HG03354 (cell line): ENCODE measurements around the gene CCNJL.

Source experiments
- ATAC-seq: cut with Tn5 transposase; IDR thresholded peaks from one replicate; pipeline ENCODE4 v1.9.1; 2021; ENCODE audit warnings: mild to moderate bottlenecking; ENCODE audit not compliant: unreplicated experiment, poor library complexity, severe bottlenecking

CCNJL gene

DNA sequence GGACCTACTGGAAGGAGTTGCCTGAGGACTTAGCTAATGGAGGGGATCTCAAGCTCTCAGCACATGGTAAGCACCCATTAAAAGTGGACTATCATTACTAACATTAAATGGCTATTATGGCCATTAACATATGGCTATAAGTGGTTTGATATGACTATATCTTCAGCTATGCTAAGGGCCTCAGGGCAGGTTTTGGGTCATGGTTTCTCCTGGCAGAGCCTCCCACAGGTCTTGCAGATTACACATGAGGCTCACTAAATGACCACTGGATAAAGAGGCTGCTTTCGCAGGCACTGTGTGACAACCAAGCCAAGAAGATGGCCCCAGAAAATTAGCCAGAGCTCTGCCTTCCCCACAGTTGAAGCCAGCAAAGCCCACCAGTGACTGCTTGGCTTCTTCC, 15.4 kb downstream of the CCNJL start:
- ATAC-seq = no peak

DNA sequence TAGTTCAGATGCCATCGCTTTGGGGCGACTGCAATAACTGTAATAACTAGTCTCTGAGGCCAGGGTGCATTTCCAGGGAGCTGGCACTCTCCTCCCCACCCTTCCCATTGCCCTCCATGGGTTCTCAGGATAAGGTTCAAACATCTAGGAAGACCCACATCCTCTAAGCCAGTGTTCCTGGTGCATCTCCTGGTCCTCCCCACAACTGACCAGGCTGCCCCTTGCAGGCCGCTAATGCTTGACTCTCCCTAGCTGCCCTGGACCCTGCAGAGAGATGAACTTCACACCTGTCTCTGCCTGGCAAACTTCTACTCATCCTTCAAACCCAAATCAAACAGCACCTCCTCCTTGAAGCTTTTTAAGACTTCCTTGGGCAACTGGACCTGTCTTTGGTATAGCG, 15.9 kb downstream of the CCNJL start:
- ATAC-seq = no peak

DNA sequence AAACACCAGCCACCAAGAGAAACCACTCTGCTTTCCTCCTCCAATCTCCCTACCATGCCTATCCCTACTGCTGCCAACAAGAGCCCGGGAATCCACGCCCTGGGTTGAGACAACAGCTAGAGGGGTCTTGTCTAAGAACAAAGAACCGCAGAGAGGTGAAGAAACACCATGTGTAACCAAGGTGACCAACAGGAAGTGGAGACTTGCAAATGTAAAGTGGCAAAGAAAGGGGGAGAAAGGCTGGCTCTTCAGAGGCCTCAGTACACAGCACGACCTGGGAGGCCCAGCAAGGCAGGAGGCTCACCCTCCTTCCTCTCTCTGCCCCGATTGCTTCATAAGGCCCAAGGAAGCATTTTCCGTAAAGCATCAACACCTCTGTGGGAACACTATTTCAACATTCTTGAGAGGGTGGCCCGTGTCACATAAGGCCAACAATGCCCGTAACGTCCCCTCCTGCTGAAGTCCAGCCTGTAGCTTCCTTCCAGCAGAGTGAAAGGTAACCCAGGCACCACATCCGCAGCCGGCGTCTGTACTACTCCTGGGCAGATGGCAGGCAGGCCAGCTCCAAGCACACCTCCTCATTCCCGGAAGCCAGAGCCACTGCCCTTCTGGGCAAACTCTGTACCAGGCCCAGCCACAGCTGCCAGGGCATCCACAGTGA, 18.3 kb downstream of the CCNJL start:
- ATAC-seq = no peak

DNA sequence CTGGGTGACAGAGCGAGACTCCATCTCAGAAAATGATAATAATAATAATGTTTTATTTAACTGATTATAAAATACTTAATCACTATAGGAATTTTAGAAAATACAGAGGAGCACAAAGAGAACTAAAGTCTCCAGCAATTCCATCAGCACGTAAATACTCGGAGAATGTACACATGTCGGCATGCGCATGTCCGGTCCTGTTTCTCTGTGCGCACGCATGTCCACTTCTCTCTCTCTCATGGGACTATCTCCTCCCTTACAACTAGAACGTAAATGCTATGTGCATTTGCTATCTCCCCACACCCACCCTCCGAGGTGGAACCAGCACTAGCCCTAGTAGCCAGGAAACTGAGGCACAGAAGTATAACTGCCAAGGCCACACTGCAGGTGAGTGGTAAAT, 19.0 kb downstream of the CCNJL start:
- no peak for ATAC-seq

DNA sequence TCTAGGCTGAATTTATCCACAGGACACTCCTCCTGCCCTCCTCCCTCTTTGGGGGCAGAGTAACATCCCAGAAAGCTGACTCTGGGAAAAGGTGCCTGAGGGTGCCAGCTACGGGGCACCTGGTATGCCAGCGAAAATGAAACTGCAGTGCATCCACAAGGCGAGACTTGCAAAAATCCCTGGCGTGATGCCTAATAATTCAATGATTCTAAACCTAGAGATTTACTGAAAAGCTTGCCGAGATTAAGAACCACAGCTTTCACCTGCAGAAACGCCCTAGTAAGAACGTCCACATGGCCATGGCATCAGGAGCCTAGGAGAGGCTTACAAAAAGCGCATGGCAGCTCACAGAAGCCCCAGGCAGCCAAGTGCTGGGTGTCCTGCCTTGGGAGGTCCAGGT, 20.9 kb downstream of the CCNJL start:
- ATAC-seq = no peak

DNA sequence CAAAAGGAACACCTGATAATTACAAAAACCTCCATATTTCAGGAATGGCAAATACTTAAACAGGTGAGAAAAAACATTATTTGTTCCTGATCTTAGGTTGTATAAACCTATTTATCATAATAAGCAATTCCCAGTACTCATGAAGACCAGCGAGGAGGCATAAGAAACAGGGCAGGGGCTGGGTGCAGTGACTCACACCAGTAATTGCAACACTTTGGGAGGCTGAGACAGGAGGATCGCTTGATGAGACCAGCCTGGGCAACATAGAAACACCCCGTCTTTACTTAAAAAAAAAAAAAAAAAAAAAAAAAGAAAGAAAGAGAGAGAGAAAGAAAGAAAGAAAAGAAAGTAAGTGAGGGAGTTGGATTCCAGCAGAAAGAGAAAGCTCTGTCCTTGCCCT, 21.6 kb downstream of the CCNJL start:
- no peak for ATAC-seq

DNA sequence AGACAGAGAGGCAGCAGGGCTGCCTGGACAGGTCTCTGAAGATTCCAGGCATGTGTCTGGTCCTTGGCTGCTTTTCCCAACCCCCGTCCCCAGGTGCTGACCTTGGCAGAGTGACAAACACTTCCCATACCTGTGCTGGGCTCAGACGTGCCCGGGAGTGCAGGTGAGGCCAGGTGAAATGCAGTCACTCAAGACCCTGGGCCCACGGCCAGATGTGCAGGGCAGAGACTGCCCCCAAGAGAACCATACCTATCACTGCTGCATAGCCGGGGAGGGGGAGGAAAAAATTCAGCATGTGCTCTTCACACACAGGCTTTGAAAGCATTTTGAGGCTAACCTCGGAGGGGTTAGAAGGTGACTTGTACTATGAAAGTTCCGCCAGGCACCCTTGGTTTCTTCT, 22.6 kb downstream of the CCNJL start:
- no peak for ATAC-seq

DNA sequence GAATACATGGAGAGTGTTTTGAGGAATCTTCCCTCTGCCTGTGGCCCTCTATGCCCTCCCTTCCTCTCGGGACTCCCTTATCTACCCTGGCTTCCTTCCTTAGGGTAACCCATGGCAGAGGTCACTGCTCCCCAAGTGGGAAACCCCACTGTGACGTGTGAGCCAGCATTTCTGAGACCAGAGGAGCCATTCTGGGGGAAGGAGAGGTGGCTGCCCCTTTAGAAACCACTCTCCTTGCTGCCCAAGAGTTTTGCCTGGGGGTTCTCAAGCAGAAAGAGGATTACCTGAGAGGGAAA, 23.1 kb downstream of the CCNJL start:
- ATAC-seq = no peak

DNA sequence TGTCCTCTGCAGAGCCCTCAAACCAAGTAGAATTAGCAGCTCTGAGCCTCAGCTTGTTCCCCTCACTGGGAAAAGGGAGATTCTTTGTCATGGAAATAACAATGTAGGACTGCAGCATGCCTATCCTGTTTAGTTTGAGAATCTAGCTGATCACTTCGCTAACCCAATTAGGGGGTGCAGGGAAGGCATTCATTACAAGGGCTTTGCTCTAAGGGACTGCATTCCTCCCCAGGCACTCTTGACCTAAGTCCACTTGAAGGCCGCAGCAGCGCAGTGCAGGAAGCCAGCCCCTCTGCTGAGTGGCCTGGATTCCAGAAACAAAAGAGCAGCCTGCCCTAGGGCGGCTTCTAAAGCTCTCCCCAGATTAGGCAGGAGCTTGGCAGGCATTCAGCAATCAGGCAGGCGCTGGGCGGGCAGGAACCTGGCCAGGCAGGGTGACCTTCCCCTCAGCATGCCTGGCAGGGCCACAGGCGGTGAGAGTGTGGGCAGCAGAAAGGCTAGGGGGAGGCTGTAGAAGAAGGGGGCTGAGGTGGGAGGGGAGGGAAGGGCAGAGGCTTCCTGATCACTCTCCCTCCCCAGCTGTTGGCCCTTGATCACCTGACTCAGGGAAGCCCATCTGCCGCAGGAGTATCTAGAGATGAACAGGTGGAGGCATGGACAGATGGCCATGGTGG, 24.8 kb downstream of the CCNJL start:
- ATAC-seq = no peak

DNA sequence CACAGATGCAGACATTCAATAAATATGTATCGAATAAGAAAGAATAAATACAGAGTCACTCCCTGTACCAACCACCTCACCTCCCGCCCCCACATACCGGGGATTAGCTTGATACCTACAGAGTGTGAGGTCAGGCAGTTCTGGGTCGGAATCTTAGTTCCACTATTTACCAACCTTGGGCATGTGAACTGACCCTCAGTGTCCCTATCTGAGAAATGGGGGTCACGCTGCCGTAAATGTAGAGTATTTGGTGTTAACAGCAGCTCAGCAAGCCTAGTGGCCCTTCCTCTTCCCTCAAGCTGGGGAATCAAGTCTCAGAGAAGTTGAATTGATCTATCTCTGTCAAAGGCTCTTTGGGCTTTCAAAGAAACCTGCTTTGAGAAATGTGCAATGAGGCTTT, 25.4 kb downstream of the CCNJL start:
- ATAC-seq = no peak

DNA sequence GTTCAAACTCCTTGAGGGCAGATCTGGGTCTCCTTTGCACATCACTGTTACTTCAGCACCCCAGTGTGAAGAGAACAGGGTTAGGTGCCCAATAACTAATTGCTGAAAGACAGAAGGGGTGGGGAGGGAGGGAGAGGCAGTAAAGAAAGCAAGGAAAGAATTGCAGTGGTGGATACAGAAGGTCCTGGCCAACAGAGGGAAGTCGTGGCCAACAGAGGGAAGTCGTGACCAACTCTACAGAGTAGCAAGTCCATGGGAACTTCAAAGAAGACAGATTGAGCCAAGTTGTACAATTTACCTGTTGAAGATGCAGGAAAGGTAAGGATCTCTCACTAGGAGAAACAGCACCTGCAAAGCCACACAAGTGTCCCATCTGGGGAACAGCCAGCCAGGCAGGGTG, 27.0 kb downstream of the CCNJL start:
- ATAC-seq = no peak

DNA sequence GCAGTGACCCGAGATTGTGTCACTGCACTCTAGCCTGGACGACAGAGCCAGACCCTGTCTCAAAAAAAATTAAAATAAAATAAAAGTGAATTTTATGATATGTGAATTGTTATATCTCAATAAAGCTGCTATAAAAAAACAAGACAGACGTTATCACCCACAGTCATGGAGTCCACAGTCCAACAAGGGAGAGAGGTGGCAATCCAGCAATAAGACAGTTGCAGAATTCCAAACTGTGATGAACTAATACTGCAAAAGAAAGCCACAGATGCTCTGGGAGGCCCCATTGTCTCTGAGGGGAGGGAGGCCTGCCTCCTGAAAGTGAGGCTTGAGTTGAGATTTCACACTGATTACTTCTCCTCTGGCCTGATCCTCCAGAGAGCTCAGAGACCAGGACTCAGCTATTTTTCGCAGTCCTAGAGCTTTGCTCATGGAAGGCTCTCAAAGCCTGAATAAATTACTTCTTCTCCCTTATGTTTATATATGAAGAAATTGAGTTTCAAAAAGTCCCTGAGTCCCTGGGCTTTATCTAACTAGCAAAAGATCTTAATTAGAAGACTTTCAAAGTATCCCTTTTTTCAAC, 28.0 kb downstream of the CCNJL start:
- ATAC-seq = no peak

DNA sequence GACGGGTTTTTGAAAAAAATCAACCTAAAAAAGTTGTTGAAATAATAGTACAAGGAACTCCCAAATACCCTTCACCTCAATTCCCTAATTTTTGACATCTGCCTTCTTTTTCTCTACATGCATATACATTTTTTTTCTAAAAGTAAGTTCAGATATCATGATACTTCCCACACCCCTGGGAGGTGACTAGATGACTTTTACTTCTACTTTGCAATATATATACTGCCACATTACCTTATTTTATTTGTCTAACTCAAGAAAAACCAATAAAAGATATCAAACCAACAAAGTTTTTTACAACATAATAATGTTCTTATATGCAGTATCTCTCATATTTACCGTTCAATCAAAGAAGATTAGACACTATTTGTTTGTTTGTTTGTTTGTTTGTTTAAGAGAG, 31.1 kb downstream of the CCNJL start:
- no peak for ATAC-seq

DNA sequence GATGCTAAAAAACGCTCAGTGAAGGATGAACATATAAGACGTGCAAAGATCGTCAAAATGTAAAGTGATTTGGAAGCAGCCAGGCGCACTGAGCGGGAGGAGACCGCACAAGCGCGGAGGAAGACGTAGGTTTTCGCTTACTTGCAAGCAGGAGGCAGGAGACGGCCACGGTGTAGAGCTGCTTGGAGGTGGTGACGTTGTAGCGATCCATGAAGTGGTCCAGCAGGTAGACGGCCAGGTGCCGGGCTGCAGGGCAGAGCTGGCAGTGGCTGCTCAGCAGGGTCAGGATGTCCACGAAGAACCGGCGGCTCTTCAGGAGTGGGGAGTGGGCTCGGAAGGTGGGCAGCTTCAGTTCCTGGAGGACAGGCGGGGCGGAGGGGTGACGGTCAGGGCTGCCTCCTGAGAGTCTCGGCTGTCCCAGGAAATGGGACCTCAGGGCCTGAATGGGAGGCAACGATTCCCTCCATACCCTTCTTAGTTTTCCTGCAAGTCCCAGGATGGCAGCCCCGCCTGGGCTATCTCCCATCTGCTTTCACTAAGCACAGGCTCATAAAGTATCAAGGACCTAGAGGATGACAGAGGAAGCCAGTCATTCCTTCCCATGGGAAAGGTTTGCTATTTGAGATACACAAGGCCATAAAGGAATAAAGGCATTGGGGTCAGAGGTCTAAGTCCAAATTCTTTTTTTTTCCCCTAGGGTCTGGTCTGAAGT, 31.8 kb downstream of the CCNJL start:
- no peak for ATAC-seq

DNA sequence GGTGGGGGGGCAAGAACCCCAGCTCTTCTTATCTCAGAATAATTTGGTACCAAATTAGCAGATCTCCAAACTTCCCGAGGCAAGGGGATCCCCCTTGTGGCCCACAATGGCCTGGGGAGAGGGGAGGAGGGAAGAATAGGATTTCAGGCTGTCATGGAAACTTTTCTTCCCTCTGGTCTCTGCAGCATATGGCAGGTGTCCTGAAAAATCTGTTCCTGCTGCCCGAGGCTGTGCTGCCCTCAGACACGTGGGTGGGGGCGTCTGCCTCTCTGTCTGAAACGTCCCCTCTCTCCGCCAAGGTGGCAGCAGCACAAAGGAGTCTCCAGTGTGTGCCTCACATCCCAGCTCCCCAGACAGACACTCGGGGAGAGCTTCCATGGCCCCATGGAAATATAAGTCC, 34.0 kb downstream of the CCNJL start:
- ATAC-seq = no peak

DNA sequence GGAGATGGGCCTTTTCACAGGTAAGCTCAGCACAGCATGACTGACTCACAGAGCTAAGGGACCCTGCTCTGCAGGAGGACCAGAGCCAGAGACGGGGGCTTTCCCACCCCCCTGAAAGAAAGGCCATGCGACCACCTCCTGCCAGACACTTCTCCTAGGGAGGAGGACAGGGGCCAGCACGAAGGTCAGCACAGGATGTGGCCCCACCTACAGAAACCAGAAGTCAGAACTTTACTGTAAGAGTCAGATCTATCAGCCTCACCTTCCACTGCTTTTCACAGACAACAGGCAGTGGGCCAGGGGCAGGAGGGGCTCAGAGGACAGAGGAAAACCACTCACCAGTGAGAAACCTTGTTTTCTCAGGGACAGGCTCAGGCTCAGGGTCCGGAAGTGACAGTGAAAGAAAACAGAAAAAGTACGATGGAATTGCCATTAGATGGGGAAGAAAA, 37.9 kb downstream of the CCNJL start:
- no peak for ATAC-seq

DNA sequence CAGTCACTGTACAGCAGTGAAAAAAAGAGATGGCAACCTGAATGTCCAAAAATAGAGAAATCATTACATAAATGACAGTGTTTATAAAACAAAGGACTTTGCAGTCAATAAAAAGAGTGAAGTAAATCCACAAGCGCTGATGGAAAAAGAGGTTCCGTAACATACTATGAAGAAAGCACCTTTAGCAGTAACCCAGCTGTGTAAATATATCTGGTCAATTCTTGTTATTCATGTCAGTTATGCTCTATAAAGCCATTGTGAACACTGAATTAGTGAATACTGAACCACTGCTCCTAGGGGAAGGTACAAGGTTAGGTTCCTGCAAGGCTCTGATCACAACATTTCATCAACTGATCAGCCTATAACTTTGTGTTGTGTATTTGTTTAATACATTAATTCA, 39.5 kb downstream of the CCNJL start:
- ATAC-seq = no peak

DNA sequence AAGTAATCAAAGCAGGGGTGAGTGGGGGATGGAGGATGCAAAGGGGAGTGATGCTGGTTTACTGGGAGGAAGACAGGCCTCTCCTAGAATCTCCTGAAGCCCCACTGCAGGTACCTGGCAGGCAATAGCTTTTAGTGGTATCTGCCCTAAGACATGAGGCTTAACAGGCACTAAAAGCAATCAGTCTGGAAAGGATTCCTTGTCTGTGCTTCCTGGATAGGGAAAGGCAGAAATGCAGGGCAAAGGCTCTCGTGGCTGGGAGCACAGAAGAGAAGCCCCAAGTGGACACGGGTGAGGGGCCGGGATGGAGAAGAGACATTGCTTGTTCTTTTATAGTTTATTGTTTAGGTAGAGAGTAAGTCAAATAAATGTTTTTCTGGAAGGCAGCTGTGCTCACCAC, 40.1 kb downstream of the CCNJL start:
- no peak for ATAC-seq

DNA sequence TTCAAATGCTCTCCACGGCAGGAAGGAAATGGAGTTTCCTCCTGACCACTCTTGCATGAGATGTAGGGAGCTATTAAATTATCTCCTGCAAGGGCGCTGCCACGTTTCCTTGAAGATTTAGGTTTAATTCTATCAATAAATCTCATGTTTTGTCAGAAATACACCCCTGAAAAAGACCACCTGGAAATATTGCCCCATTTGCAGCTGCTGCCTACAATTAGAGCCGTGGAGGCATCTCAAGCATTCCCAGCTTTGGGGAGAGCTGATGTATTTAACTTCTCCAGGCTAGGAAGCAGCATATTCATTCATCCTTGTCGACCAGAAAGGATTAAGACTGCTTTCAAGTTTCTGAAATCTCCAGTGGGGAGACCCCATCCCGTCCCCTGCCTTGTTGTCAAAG, 40.5 kb downstream of the CCNJL start:
- peak; percentile 19 for ATAC-seq

DNA sequence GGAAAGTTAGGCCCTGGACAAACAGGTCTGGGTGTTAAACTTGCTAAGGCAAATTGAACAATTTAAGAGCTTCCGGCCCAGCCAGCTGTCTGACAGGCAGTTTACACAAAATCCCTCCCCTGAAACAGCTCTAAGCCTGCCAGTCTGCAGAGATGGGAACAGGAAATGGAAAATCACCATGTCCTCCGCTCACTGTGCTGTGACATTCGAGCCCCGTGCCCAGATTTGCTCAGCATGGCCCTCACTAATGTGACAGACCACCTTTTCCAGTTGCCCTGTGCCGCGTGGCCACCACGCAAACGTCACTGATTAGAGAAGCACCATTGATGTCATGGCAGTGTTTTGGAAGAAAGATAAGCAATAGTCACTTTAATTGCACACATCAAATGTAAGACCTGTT, 41.0 kb downstream of the CCNJL start:
- peak; percentile 67 for ATAC-seq

DNA sequence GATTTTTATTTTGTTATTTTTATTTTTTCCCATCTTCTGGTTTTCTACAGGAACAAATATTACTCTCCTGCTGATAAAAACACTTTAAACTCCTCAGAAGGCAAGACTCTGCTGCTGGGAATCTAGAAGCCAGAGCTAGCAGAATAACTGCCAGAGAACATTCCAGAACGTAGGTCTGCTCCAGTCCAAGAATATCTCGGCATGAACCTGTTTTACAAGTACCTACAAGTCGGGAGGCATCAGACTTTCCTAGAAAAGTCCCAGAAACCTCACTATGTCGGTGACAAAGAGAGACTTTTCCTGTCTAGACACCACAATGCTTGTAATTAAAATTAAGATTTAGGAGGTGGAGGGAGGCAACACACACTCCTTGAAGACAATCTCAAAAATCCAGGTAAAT, 41.7 kb downstream of the CCNJL start:
- ATAC-seq = no peak
